K562 (cell line): ENCODE measurements around the gene CYP24A1.

ENCODE experiments used
- POLR2A ChIP-seq: fragments of 450-650 bp; conservative IDR thresholded peaks from 2 replicates; pipeline ENCODE4 v1.6.1; 2016
- TF ChIP-seq, protein P1 (sequence below), 2 experiments: fragments of 450-650 bp; IDR thresholded peaks; 2 replicates each; pipeline ENCODE4 v1.6.1; 2016
- TF ChIP-seq, protein P2 (sequence below), 3 experiments: IDR thresholded peaks in 2 of 3; conservative IDR thresholded peaks in 1 of 3; 2 replicates each; pipeline ENCODE4 v1.5.1; 2011 to 2012; ENCODE audit warnings: low read length in 3 of 3, mild to moderate bottlenecking in 3 of 3, control low read depth in 2 of 3, improper control_type of control experiment in 1 of 3, inconsistent platforms in 1 of 3, low read depth in 1 of 3, mixed read lengths in 1 of 3, moderate library complexity in 1 of 3; ENCODE audit not compliant: insufficient read depth in 2 of 3

DNA sequence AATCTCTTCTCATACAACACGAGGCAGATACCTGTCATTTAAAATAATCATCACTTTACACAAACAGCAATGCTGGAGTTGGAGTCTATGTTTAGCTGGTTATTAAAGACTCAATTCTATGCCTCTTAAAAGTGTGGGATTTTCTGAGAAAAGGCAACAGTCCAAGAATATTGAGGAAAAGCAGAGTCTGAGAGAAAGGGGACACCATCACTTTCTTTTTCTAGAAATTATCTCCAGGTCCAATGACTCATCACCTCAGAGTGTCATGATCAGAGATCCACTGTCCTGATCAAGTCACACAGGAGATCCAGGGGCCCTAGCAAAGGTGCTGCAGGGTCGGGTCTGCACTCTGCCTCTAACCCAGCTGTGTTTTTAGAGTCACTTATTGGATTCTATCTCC, 8.0 kb downstream of the CYP24A1 start:
- no peak for TF ChIP-seq POLR2A
- TF ChIP-seq, protein P1, sequence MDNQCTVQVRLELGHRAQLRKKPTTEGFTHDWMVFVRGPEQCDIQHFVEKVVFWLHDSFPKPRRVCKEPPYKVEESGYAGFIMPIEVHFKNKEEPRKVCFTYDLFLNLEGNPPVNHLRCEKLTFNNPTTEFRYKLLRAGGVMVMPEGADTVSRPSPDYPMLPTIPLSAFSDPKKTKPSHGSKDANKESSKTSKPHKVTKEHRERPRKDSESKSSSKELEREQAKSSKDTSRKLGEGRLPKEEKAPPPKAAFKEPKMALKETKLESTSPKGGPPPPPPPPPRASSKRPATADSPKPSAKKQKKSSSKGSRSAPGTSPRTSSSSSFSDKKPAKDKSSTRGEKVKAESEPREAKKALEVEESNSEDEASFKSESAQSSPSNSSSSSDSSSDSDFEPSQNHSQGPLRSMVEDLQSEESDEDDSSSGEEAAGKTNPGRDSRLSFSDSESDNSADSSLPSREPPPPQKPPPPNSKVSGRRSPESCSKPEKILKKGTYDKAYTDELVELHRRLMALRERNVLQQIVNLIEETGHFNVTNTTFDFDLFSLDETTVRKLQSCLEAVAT (IDR thresholded peaks at IDR 0.05), result no peak
- TF ChIP-seq, protein P2, sequence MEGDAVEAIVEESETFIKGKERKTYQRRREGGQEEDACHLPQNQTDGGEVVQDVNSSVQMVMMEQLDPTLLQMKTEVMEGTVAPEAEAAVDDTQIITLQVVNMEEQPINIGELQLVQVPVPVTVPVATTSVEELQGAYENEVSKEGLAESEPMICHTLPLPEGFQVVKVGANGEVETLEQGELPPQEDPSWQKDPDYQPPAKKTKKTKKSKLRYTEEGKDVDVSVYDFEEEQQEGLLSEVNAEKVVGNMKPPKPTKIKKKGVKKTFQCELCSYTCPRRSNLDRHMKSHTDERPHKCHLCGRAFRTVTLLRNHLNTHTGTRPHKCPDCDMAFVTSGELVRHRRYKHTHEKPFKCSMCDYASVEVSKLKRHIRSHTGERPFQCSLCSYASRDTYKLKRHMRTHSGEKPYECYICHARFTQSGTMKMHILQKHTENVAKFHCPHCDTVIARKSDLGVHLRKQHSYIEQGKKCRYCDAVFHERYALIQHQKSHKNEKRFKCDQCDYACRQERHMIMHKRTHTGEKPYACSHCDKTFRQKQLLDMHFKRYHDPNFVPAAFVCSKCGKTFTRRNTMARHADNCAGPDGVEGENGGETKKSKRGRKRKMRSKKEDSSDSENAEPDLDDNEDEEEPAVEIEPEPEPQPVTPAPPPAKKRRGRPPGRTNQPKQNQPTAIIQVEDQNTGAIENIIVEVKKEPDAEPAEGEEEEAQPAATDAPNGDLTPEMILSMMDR (IDR thresholded peaks at IDR 0.05 in 2 of 3, conservative IDR thresholded peaks at IDR 0.05 in 1 of 3; ENCODE audit: insufficient read depth in 2 of 3, low read depth in 1 of 3, low read length in 3 of 3), result no peak
